Kidney (tissue), 14 donors: ENCODE results near the gene NCBP1. TPM values are rescaled to one million over a fixed set of nuclear protein-coding genes. Genes with fewer than 3 reads are reported as not detected.
A peak's percentile ranks its signal among the peaks of the same experiment; 100 is the strongest.
"Not testable (repeated sequence)": the region's sequence is repeated elsewhere in the genome, so short reads cannot be mapped to it uniquely, and the experiment has no call there.

Experiments used
- DNase-seq, 5 donors: peaks; one replicate each; pipeline ENCODE4 v3.0.0-alpha.2; 2013 to 2020
- FAIRE-seq: peaks from 2 replicates; lab custom pipeline; 2012; peaks lifted over from hg19 to GRCh38; lab: Jason Lieb, UNC
- H3K27ac ChIP-seq, 2 donors: one replicate each; pipeline ENCODE4 v1.7.0; 2013; ENCODE audit warnings: low read depth in 2 of 2, low read length in 2 of 2, inconsistent platforms in 1 of 2
- H3K27me3 ChIP-seq: one replicate; pipeline ENCODE4 v1.7.1; 2013; ENCODE audit warnings: low read length, inconsistent platforms; ENCODE audit not compliant: control insufficient read depth, insufficient read depth
- H3K36me3 ChIP-seq, 3 donors: one replicate each; pipeline versions ENCODE4 v1.7.0 to v1.7.1; 2013; ENCODE audit warnings: low read length in 3 of 3, control low read depth in 1 of 3, inconsistent platforms in 1 of 3; ENCODE audit not compliant: insufficient read depth in 3 of 3, control insufficient read depth in 2 of 3
- H3K4me1 ChIP-seq, 3 donors: one replicate each; pipeline versions ENCODE4 v1.7.0 to v1.7.1; 2013; ENCODE audit warnings: low read length in 3 of 3, inconsistent platforms in 1 of 3, low read depth in 1 of 3; ENCODE audit not compliant: control insufficient read depth in 2 of 3, insufficient read depth in 2 of 3
- H3K4me3 ChIP-seq, 3 donors: one replicate each; pipeline versions ENCODE4 v1.7.0 to v1.8.1; 2013; ENCODE audit warnings: low read length in 3 of 3, control low read depth in 1 of 3, inconsistent platforms in 1 of 3
- H3K9ac ChIP-seq, 3 donors: one replicate each; pipeline versions ENCODE4 v1.7.0 to v1.7.1; 2013; ENCODE audit warnings: low read length in 3 of 3, control low read depth in 1 of 3, inconsistent platforms in 1 of 3
- H3K9me3 ChIP-seq, 3 donors: one replicate each; pipeline versions ENCODE4 v1.7.0 to v1.7.1; 2013; ENCODE audit warnings: low read length in 3 of 3, control low read depth in 1 of 3, inconsistent platforms in 1 of 3; ENCODE audit not compliant: control insufficient read depth in 2 of 3, insufficient read depth in 1 of 3
- CTCF ChIP-seq: IDR thresholded peaks from 3 replicates; pipeline ENCODE4 v1.5.1; 2012; ENCODE audit warnings: mild to moderate bottlenecking, moderate library complexity, borderline replicate concordance; ENCODE audit not compliant: insufficient read depth; ENCODE audit errors: extremely low read depth
- intact Hi-C: fragments of 100-400 bp; cut with DNase I; formaldehyde crosslinking; loops from one replicate; pipeline ENCODE4 v1.11.1; 2022
- polyA plus RNA-seq: library from polyadenylated mRNA; stranded (reverse); fragments of 350-450 nt; fragmentation: Illumina TruSeq; extraction: RNeasy Lipid Tissue Mini Kit (QIAGEN cat#74804); gene quantifications from one replicate; pipeline ENCODE4 v1.2.3, GENCODE V29; 2014; ENCODE audit warnings: low read depth, low replicate concordance; ENCODE audit not compliant: insufficient read depth
- total RNA-seq: library from RNA; stranded (reverse); fragmentation: NEBNext Ultra II Directional; extraction: Animal tissue kit (Norgen Biotek cat#: 25700); gene quantifications from one replicate; pipeline ENCODE4 v1.2.1, GENCODE V29; 2021
- donor health status: control.
- donor health status: control.
- donor health status: control.
- donor health status: control.
- donor health status: control.
- donor health status: DM: yes; HTN: yes; CAD: no.
- donor health status: Normal renal cell carcinoma (clear cell type).

NCBP1 gene
- total and polyA plus RNA-seq, 2 donors from 2014 or later, result 15.1 to 28.5 TPM

- TF ChIP-seq CTCF, result no peak
- no peak overlapping the region for H3K4me3 ChIP-seq
- H3K27ac ChIP-seq, result no peak overlapping the region
- H3K9ac ChIP-seq, result no peak overlapping the region
- DNase-seq (no peak), FAIRE-seq (no peak)
- H3K27me3 ChIP-seq, result no peaks in the 10 kb centered on the region
- peaks cover 0 to 49% (median 29%) of the 10 kb centered on the region in 3 donors for H3K36me3 ChIP-seq
- intact Hi-C loops, result no loop called here
- H3K9me3 ChIP-seq, result no peaks in the 10 kb centered on the region
- no peaks in the 10 kb centered on the region for H3K4me1 ChIP-seq
Observed at GRCh38 chr9:97604901-97605645, 28.5 kb upstream of the NCBP1 start.

GRCh38 chr9:97615439-97616072 is 18.1 kb upstream of the NCBP1 start:
- Histone ChIP-seq H3K9ac (no peak overlapping the region), H3K27ac (no peak overlapping the region), H3K27me3 (no peaks in the 10 kb centered on the region), H3K9me3 (no peaks in the 10 kb centered on the region), H3K4me3 (no peak overlapping the region), H3K4me1 (no peaks in the 10 kb centered on the region), H3K36me3 (peaks cover 4 to 12% (median 9%) of the 10 kb centered on the region in 3 donors)
- TF ChIP-seq CTCF, result peak; percentile 80
- DNase-seq, result peak in 4 of 5 donors; percentile 55 to 76 (median 70)
- intact Hi-C loops, result no loop called here
- FAIRE-seq, result peak; percentile 88

GRCh38 chr9:97617939-97618416 is 15.6 kb upstream of the NCBP1 start:
- Histone ChIP-seq H3K4me3 (no peak overlapping the region), H3K27me3 (no peaks in the 10 kb centered on the region), H3K9me3 (no peaks in the 10 kb centered on the region), H3K27ac (no peak overlapping the region), H3K9ac (no peak overlapping the region), H3K36me3 (peaks cover 2 to 6% (median 3%) of the 10 kb centered on the region in 3 donors), H3K4me1 (no peaks in the 10 kb centered on the region)
- DNase-seq (no peak), FAIRE-seq (no peak)
- intact Hi-C loops, result no loop called here
- no peak for TF ChIP-seq CTCF

DNA sequence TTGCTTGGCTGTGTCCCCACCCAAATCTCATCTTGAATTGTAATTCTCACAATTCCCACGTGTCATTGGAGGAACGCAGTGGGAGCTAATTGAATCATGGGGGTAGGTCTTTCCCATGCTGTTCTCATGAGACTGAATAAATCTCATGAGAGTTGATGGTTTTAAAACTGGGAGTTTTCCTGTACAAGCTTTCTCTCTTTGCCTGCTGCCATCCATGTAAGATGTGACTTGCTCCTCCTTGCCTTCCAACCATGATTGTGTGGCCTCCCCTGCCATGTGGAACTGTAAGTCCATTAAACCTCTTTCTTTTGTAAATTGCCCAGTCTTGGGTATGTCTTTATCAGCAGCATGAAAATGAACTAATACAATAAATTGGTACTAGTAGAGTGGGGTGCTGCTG is 13.6 kb upstream of the NCBP1 start:
- H3K27me3 ChIP-seq, H3K4me1 ChIP-seq, DNase-seq, intact Hi-C loops, H3K9ac ChIP-seq, H3K4me3 ChIP-seq, H3K27ac ChIP-seq, FAIRE-seq, H3K9me3 ChIP-seq: not testable (repeated sequence)
- peaks cover 2 to 11% (median 7%) of the 10 kb centered on the region in 3 donors for H3K36me3 ChIP-seq

DNA sequence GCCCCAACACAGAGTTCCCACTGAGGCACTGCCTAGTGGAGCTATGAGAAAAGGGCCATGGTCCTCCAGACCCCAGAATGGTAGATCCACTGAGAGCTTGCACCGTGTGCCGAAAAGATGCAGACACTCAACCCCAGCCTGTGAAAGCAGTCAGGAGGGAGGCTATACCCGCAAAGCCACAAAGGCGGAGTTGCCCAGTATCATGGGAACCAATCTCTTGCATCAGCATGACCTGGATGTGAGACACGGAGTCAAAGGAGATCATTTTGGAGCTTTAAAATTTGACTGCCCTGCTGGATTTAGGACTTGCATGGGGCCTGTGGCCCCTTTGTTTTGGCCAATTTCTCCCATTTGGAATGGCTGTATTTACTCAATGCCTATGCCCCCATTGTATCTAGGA is 11.1 kb upstream of the NCBP1 start:
- DNase-seq, H3K9ac ChIP-seq, H3K4me1 ChIP-seq, H3K9me3 ChIP-seq, H3K27me3 ChIP-seq, intact Hi-C loops, H3K4me3 ChIP-seq, FAIRE-seq, H3K27ac ChIP-seq: not testable (repeated sequence)
- H3K36me3 ChIP-seq, result peaks cover 2 to 14% (median 7%) of the 10 kb centered on the region in 3 donors
